Natural killer cell (primary cell): ENCODE measurements around the gene RIPOR2. TPM values are rescaled to one million over a fixed set of nuclear protein-coding genes. Genes with fewer than 3 reads are reported as not detected.

ENCODE experiments used
- ATAC-seq, 3 donors: fragments of 150-1000 bp in 2 of 3; fragments of 200-7000 bp in 1 of 3; cut with Tn5 transposase; 1 replicate in 1 of 3; 2 replicates in 2 of 3; pipeline ENCODE4 v1.10.0; 2021; ENCODE audit warnings: mild to moderate bottlenecking in 2 of 3, moderate library complexity in 2 of 3
- DNase-seq, 2 donors: peaks; one replicate each; pipeline versions ENCODE4 v3.0.0 to v3.0.0-alpha.2; 2013 to 2021; ENCODE audit warnings: mixed read lengths in 1 of 2
- H3K27ac ChIP-seq: one replicate; pipeline ENCODE4 v1.5.1; 2013; ENCODE audit warnings: mild to moderate bottlenecking, low read length
- H3K27me3 ChIP-seq: one replicate; pipeline ENCODE4 v1.6.1; 2013; ENCODE audit warnings: low read length; ENCODE audit not compliant: control insufficient read depth, insufficient read depth
- H3K36me3 ChIP-seq: one replicate; pipeline ENCODE4 v1.6.1; 2013; ENCODE audit warnings: low read length; ENCODE audit not compliant: control insufficient read depth, insufficient read depth
- H3K4me1 ChIP-seq: one replicate; pipeline ENCODE4 v1.6.1; 2013; ENCODE audit warnings: low read length; ENCODE audit not compliant: control insufficient read depth, insufficient read depth
- H3K4me3 ChIP-seq: one replicate; pipeline ENCODE4 v1.5.1; 2013; ENCODE audit warnings: low read length
- H3K9me3 ChIP-seq: one replicate; pipeline ENCODE4 v1.6.1; 2013; ENCODE audit warnings: low read length; ENCODE audit not compliant: control insufficient read depth, insufficient read depth
- H3K27ac Mint-ChIP-seq, 2 donors: one replicate each; pipeline ENCODE4 v1.8.0; 2022; ENCODE audit warnings: mild to moderate bottlenecking in 2 of 2, mixed read lengths in 2 of 2, moderate library complexity in 1 of 2
- H3K27me3 Mint-ChIP-seq, 2 donors: one replicate each; pipeline ENCODE4 v1.8.0; 2022; ENCODE audit warnings: low read depth in 2 of 2, mixed read lengths in 2 of 2
- H3K36me3 Mint-ChIP-seq: one replicate; pipeline ENCODE4 v1.8.0; 2022; ENCODE audit warnings: mixed read lengths
- H3K4me1 Mint-ChIP-seq, 2 donors: one replicate each; pipeline ENCODE4 v1.8.0; 2022; ENCODE audit warnings: mixed read lengths in 2 of 2
- H3K4me3 Mint-ChIP-seq: one replicate; pipeline ENCODE4 v1.8.0; 2022; ENCODE audit warnings: mild to moderate bottlenecking, moderate library complexity, mixed read lengths
- H3K9me3 Mint-ChIP-seq, 2 donors: one replicate each; pipeline ENCODE4 v1.8.0; 2022; ENCODE audit warnings: mixed read lengths in 2 of 2
- CTCF ChIP-seq: fragments of 200-600 bp; IDR thresholded peaks from one replicate; pipeline ENCODE4 v1.8.0; 2022; ENCODE audit warnings: antibody characterized with exemption
- WGBS: methylation state at CpG from one replicate; pipeline ENCODE4 v1.1.7; 2013; ENCODE audit warnings: missing lambda C conversion rate; ENCODE audit not compliant: insufficient coverage; 5-methylcytosine and 5-hydroxymethylcytosine counted together
- intact Hi-C: fragments of 100-400 bp; cut with micrococcal nuclease; formaldehyde crosslinking; loops from one replicate; pipeline ENCODE4 v1.14.2; 2022
- total RNA-seq, 4 donors: library from RNA; stranded (reverse); fragments of 120-200 nt in 1 of 4; gene quantifications; one replicate each; pipeline versions ENCODE4 v1.2.3 to v1.2.4, GENCODE V29; 2013 to 2022

Gene RIPOR2
- total RNA-seq, 3 donors from 2014 or later (not counting 1 experiment from before 2014, with no cell fraction given), result 234 to 312 (median 299) TPM

- WGBS, result 100% methylated on average over 3 of the region's 3 CpGs
- Mint-ChIP-seq H3K36me3 (peaks cover 21% of the 10 kb centered on the region), H3K4me3 (no peak overlapping the region), H3K9me3 (no peaks in the 10 kb centered on the region), H3K4me1 (peaks cover 57 to 58% of the 10 kb centered on the region in 2 donors), H3K27ac (peak overlapping the region; percentile 84 to 87), H3K27me3 (no peaks in the 10 kb centered on the region)
- Histone ChIP-seq H3K27ac (no peak overlapping the region), H3K4me1 (peaks cover 5% of the 10 kb centered on the region), H3K27me3 (no peaks in the 10 kb centered on the region), H3K9me3 (no peaks in the 10 kb centered on the region), H3K4me3 (no peak overlapping the region), H3K36me3 (peaks cover 83% of the 10 kb centered on the region)
- ATAC-seq (no peak), DNase-seq (no peak)
- intact Hi-C loops, result no loop called here
- TF ChIP-seq CTCF, result no peak
Measured at GRCh38 chr6:24838081-24838480, 97.7 kb downstream of the RIPOR2 start.

- Histone ChIP-seq H3K4me3 (no peak overlapping the region), H3K9me3 (no peaks in the 10 kb centered on the region), H3K36me3 (peaks cover 83% of the 10 kb centered on the region), H3K27ac (no peak overlapping the region), H3K4me1 (peaks cover 5% of the 10 kb centered on the region), H3K27me3 (no peaks in the 10 kb centered on the region)
- peaks cover 35% of the 10 kb centered on the region for H3K36me3 Mint-ChIP-seq
- H3K4me1 Mint-ChIP-seq, result peaks cover 43 to 53% of the 10 kb centered on the region in 2 donors
- TF ChIP-seq CTCF, result no peak
- no peak for DNase-seq
- H3K27ac Mint-ChIP-seq, result peak overlapping the region; percentile 84 to 87
- WGBS, result 100% methylated on average over 1 of the region's 2 CpGs
- intact Hi-C loops, result no loop called here
- no peak overlapping the region for H3K4me3 Mint-ChIP-seq
- H3K27me3 Mint-ChIP-seq, result no peaks in the 10 kb centered on the region
- no peaks in the 10 kb centered on the region for H3K9me3 Mint-ChIP-seq
- ATAC-seq, result no peak
Measured at GRCh38 chr6:24836109-24836508, 99.7 kb downstream of the RIPOR2 start.

GRCh38 chr6:24833711-24834386 is 101.9 kb downstream of the RIPOR2 start:
- TF ChIP-seq CTCF, result no peak
- no peaks in the 10 kb centered on the region for H3K27me3 ChIP-seq
- Mint-ChIP-seq H3K27ac (peak overlapping the region; percentile 84 to 87), H3K4me3 (no peak overlapping the region), H3K36me3 (peaks cover 40% of the 10 kb centered on the region), H3K4me1 (peaks cover 37 to 53% of the 10 kb centered on the region in 2 donors), H3K9me3 (no peaks in the 10 kb centered on the region), H3K27me3 (no peaks in the 10 kb centered on the region)
- no peaks in the 10 kb centered on the region for H3K4me1 ChIP-seq
- H3K27ac ChIP-seq, result no peak overlapping the region
- no peak for ATAC-seq
- H3K36me3 ChIP-seq, result peaks cover 83% of the 10 kb centered on the region
- intact Hi-C loops, result no loop called here
- H3K9me3 ChIP-seq, result no peaks in the 10 kb centered on the region
- 84% methylated on average over 3 of the region's 4 CpGs for WGBS
- H3K4me3 ChIP-seq, result no peak overlapping the region
- DNase-seq, result no peak

- no peaks in the 10 kb centered on the region for H3K27me3 ChIP-seq
- no peaks in the 10 kb centered on the region for H3K4me1 ChIP-seq
- Mint-ChIP-seq H3K4me3 (no peak overlapping the region), H3K9me3 (no peaks in the 10 kb centered on the region), H3K27ac (peak overlapping the region; percentile 84 to 87), H3K27me3 (no peaks in the 10 kb centered on the region), H3K36me3 (peaks cover 42% of the 10 kb centered on the region), H3K4me1 (peaks cover 31 to 49% of the 10 kb centered on the region in 2 donors)
- no peaks in the 10 kb centered on the region for H3K9me3 ChIP-seq
- peaks cover 86% of the 10 kb centered on the region for H3K36me3 ChIP-seq
- DNase-seq (no peak), ATAC-seq (no peak)
- WGBS, result 100% methylated on average over 1 of the region's 1 CpG
- no peak for TF ChIP-seq CTCF
- no peak overlapping the region for H3K27ac ChIP-seq
- H3K4me3 ChIP-seq, result no peak overlapping the region
- intact Hi-C loops, result no loop called here
Measured at GRCh38 chr6:24832794-24833193, 103.0 kb downstream of the RIPOR2 start.
